GM19099 (cell line): ENCODE results near the gene ROR1.

Experiments used
- POLR2A ChIP-seq: IDR thresholded peaks from 3 replicates; pipeline ENCODE4 v1.6.1; 2011; ENCODE audit warnings: low read depth; ENCODE audit not compliant: insufficient read length; ENCODE audit errors: extremely low read depth

The ROR1 gene

DNA sequence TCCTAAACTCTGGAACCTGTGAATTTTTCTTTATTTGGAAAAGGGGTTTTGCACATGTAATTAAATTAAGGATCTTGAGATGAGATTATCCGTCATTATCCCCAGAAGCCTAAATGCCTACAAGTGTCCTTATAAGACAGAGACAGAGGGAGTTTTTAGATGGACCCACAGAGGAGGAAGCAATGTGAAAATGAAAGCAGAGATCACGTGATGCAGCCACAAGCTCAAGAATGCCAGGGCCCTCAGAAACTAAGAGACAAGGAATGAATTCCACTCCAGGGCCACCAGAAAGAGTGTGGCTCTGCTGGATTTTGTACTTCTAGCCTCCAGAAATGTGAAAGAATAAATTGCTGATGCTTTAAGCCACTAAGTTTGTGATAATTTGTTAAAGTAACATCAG, 246.0 kb downstream of the ROR1 start:
- TF ChIP-seq POLR2A, result no peak

DNA sequence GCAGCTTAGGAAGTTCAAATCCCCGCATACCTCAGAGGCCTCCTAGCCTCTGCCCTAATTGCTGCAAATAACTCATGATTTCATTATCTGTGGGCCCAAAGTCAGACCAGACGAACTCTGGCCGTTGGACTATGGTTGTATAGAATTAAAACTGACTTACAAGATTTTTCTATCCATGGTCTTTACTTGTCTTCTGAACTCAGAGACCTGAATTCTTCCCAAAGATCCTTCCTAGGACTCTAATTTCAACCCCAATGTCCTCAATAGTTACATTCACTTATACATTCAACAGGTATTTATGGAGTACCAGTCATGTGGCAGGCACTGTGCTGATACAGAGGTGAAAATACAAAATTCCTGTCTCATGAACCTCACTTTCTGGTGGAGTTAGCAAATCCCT, 247.2 kb downstream of the ROR1 start:
- TF ChIP-seq POLR2A, result no peak

DNA sequence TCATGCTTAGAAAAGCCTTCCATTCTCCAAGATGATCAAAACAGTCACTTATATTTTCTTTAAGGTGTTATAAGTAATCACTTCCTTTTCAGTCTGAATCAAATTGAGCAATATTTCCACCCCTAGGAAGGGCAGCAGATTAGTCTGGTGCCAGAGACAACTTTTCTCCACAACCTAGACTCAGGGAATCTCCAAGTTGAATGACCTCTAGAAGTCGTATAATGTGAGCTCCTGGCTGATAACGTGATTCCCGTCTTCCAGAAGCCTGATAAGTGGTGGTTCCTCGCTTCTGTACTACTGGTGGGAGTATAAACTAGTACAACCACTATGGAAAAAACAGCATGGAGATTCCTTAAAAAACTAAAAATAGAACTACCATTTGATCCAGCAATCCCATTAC, 251.2 kb downstream of the ROR1 start:
- no peak for TF ChIP-seq POLR2A

DNA sequence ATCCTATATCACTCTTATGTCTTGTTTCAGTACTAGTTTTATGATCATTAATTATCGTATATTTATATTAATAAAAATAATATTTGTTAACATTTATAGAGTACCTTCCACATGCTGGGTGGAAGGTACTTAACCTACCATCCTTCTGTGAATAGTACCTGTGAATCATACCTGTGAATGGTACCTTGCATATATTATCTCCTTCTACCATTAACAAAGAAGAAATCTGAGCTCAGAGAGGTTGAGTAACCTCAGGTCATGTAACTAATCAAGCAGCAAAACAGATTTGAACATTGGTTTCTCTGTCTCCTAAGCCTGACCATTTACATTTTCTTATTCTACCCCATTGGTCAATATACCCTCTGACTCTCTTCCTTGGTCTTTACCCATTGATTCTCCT, 255.2 kb downstream of the ROR1 start:
- no peak for TF ChIP-seq POLR2A

DNA sequence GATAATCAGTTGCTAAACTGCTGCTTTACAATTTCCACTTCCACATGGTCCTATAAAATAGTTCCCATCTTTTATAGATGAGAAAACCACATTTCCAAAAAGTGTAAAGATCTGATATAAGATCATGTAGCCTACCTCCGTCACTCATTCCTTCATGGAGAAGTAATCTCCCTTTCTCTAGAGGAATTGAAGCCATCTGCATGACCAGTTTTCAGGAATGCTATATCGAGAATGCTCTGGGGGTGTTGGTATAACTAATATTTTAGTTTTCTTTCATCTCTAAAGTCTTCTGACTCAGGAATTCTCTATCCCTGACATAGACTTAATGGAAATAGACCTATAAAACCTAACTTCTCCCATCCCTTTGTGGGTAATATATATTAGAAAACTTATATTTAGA, 256.6 kb downstream of the ROR1 start:
- no peak for TF ChIP-seq POLR2A

DNA sequence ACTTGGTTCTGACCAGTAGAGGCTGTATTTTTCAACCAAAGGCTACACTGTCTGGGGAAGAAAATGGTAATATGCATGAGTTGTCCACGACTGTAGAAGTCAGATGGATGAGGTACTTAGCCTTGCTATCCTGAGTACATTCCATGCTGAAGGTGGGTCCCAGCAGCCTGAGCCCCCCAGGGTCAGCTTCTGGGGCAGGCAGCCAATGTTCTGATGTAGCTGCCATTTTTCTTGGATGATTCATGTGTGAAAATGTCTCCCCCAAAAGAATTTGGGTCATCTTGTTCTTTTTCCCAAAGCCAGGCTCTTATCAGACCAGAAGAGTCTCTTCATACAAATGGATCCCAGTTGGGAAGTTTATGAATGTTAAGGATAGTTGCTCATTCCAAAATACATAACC, 257.4 kb downstream of the ROR1 start:
- TF ChIP-seq POLR2A, result no peak

DNA sequence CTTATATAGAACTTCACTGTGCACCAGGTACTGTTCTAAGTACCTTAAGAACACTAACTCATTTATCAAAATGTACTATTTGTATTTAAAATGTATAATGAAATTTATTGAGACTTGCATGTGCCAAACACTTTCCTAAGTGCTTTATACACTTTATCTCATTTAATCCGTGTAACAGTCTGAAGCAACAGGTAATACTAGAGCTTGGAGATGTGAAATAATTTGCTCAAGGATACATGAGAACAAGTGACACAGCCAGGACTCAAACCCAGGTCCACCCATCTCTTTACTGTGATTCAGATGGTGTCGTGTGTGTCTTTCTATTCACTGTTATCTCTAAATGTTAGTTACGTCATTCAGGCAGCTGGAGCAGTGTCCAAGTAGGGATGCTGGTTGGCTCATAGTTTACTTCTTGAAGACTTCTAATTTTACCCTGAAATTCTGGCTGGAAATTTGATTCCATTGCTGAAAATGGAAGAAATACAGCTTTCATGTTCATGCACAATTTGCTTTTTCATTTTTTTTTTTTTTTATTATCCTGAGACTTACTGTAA, 259.9 kb downstream of the ROR1 start:
- no peak for TF ChIP-seq POLR2A

DNA sequence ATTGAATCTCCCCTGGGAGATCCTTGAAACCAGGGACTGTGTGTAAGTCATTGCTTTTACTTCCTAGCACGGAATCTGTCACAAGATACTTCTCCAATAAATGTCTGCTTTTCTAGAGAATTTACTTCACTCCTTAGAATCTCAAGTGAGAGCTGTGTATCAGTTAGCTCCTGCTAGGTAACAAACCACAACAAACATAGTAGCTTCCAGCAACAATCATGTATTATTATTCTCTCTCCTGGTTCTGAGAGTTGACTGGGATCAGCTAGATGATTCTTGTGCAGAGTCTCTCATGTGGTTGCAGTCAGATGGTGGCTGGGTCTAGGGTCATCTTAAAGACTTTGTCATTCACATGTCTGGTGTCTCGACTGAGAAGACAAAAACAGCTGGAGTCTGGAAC, 262.7 kb downstream of the ROR1 start:
- no peak for TF ChIP-seq POLR2A

DNA sequence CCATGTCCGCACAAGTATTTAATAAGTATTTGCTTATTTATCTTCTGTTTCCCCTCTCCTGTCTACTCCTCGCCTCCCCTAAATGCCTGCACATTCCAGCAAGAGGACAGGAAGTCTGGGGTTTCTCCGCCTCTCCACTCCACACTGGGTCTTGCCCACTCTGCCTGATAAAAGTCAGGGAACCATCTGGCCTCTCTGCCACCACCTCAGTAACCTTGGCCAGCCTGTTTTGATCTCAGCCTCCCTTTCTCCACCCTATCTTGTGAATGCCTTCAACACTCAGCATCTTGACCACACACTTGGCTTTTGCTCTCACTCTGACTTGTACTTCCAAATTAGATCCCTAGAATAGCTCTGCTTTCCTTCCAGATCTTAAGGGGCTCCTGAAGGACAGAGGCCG, 264.3 kb downstream of the ROR1 start:
- TF ChIP-seq POLR2A, result no peak

DNA sequence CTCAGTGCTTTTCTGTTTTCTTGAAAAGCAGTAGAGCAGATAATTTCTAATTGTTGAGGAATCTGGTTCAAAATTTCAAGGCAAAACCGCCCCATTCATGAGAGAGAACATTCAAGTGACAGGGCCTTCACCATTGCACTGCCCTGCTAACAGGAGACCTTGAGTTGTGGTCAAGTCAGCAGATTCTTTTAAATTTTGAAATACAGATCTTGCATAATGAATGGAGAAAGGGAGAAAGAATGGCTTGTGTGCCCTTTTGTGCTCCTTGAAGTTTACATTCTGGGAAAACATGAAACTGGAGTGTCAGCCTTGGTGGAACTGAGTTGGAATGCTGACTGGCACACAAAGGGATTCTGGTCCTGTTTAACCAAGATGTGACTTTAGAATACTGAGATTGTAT, 265.1 kb downstream of the ROR1 start:
- no peak for TF ChIP-seq POLR2A

DNA sequence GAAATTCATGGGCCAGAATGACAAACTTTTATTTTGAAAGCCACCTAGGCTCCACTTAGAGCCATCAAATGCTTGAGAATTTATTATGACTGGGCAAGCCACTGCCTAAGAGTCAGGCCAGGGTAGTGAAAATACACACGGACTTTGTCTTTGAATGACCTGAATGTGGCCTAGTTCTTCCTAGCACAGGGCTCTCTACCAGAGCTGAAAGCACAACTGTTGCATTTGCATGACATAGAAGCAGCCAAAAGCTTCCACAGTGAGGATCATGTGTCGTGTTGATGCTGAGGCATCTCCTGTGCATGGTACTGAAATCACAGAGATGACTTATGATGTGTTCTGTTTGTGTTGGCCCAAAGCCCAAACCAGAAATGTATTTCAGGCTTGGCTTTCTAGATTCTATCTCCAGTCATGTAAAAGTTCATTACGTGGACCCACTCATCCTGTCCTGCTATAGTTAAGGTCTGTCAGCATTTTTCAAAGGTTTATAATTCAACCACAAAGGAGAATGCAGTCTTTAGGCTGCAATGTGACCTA, 265.6 kb downstream of the ROR1 start:
- no peak for TF ChIP-seq POLR2A

DNA sequence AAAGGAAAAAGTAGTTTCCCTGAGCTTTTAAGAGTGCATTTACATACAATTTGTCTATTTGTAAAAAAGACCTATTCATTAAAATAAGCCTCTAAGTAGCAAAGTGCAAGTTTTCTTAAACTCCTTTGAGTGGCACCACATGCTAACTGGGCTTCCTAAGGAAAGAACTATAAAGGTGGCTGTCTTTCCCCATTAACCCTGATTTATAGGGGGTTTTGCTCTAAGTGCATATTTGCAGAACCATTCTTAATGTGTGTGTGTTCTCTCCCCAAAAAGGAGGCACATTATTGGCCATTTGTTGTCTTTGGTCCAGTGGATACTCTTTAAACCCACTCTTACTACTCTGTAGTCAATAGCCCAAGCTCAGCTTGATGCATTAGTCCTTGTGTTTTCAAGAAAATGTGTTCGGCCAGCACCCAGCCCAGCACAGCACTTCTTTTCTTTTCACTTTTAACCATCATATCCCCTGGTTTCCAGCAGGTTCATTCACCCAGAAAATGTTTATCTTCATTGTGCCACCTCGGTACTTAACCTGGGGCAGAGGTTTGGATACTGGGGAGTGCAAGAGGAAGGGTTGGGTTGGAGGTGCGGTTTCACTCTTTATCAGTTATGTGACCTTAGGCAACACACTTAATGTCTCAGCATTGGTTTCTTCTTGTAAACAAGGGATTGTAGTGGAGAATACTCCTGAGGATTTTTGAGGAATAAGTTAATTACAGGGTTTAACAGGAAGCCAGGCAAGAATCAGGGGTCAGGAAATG, 267.7 kb downstream of the ROR1 start:
- no peak for TF ChIP-seq POLR2A

DNA sequence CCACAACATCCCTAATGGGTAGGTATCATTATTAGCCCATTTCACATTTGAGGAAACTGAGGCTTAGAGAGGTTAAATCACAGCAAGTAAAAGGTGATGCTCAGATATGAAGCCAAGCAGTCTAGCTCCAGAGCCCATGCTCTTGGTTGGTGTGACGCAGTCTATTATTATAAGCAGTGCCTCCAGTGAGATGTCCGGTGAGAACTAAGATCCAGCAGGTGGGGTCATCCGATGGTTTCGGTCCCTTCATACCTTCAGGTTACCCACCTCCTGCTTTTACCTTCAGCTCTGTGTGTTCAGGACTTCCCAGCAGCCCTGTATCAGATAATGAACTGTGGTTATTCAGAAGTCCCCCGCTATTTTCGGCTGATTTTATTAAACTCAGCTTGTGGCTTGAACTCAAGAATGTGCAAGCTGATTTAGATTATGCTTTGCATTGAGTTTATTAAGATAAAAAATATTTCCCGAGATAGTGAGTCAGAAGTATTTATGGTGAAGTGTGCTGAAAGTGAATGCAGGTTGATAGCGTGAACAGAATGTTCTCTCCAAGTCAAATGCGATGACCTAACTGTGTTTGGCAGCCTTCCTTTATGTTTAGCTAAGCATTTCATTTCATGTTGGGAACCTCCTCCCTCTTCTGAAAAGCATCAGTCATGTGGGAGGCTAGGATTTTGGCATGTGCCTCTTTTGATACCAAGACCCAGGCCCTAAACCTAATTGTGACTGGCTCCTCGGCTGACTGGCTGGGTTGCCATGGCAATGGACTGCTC, 268.7 kb downstream of the ROR1 start:
- TF ChIP-seq POLR2A, result no peak

DNA sequence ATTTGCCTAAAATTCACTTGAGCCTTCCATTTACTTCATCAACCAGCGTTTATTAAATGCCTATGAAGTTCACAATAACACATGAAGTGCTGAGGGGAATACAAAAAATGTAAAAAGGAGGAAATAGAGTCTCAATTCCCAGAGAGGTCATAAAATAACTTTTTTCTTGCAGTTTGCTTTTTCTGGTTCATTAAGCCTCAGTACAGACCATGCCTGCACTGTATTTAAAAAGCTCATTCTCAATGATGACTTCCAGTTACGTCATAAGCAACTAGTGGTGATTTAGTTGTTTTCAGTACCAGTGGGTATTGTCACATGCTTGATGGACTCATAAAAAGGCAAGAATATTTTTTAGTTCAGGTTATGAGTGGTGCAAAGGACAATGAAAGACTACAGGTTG, 269.5 kb downstream of the ROR1 start:
- TF ChIP-seq POLR2A, result no peak

DNA sequence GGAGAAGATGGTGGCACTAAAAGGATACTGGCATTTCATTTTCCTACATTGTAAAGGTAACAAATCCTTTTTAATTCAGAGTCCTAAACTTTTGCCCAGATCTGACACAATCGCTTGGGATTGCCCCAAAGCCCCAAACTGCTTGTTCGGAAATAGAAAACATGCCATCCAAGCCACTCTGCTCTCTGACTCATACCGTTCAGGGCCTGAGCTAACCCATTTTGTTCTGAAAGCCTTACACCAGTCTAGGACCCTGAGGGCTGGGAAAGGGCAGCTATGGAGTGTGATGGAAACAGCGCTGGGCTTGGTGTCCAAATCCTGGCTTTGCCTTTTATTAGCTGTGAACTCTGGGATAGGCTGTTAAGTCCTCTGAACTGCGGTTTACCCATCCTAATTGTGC, 270.2 kb downstream of the ROR1 start:
- TF ChIP-seq POLR2A, result no peak

DNA sequence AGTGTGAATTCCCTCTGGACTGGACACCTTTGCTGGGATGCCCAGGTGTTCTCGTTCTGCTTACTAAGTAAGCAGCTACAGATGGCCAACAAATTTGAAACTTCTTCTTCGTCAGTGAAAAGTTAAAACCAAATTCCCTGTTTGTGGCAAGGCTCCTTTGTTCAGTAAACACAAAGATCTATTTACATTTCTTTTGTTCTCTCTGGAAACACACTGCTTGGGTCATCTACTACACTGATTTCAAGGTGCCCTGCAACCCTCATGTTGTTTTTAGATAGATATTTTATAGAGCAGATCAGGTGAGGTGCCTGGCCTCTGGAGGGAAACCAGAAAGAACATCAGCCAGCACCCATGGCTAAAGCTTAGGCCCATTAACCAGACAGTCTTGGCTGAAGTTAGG, 272.4 kb downstream of the ROR1 start:
- no peak for TF ChIP-seq POLR2A
